AG04449 (cell line): Measurements from ENCODE around the gene AP2B1.

Experiments
- CTCF ChIA-PET: fragments of 350-600 bp; formaldehyde crosslinking; extraction: SDS; loops from one replicate; lab custom pipeline; 2021; ENCODE audit warnings: antibody characterized with exemption; lab: Yijun Ruan, JAX
- POLR2A ChIA-PET: fragments of 400-600, 350-600 bp; formaldehyde crosslinking; extraction: SDS; loops from one replicate; lab custom pipeline; 2020; ENCODE audit warnings: antibody characterized with exemption, inconsistent platforms; lab: Yijun Ruan, JAX
- DNase-seq: peaks from one replicate; pipeline ENCODE4 v3.0.0-alpha.2; 2010; ENCODE audit warnings: low read depth, low spot score
- H3K4me3 ChIP-seq: 2 replicates; pipeline ENCODE4 v1.5.1; 2011; ENCODE audit warnings: low read depth, mild to moderate bottlenecking, control low read depth, low read length
- CTCF ChIP-seq: IDR thresholded peaks from one replicate; pipeline ENCODE4 v1.5.1; 2011; ENCODE audit warnings: mild to moderate bottlenecking, moderate library complexity, low read length, control low read depth, inconsistent platforms; ENCODE audit not compliant: insufficient read depth; ENCODE audit errors: missing control alignments

AP2B1 gene

GRCh38 chr17:35716173-35716572, 129.1 kb downstream of the AP2B1 start:
- H3K4me3 ChIP-seq = no peak overlapping the region
- POLR2A ChIA-PET = no interaction called here
- no peak for DNase-seq
- TF ChIP-seq CTCF = no peak
- CTCF ChIA-PET = interaction anchor here (1.1 to 4.0 kb wide), 4 partner anchors 32 to 432 kb away, joined by 3 to 17 read pairs (median 6); no protein-coding TSS in a partner anchor

GRCh38 chr17:35716897-35717465, 129.9 kb downstream of the AP2B1 start:
- DNase-seq = no peak
- POLR2A ChIA-PET = no interaction called here
- TF ChIP-seq CTCF = no peak
- no peak overlapping the region for H3K4me3 ChIP-seq
- CTCF ChIA-PET = interaction anchor here (1.1 to 4.0 kb wide), 5 partner anchors 28 to 431 kb away, joined by 3 to 17 read pairs (median 6); no protein-coding TSS in a partner anchor

- TF ChIP-seq CTCF = no peak
- H3K4me3 ChIP-seq = no peak overlapping the region
- no peak for DNase-seq
- ChIA-PET CTCF (interaction anchor here (1.1 to 4.0 kb wide), 5 partner anchors 15 to 431 kb away, joined by 3 to 17 read pairs (median 6); partner anchors contain the start of gene RASL10B), POLR2A (no interaction called here)
Observed at GRCh38 chr17:35717475-35717874, 130.4 kb downstream of the AP2B1 start.

GRCh38 chr17:35723735-35724134, 136.6 kb downstream of the AP2B1 start:
- TF ChIP-seq CTCF = no peak
- ChIA-PET CTCF (interaction anchor here (0.9 to 1.4 kb wide), 3 partner anchors 8 to 110 kb away, joined by 4 read pairs; no protein-coding TSS in a partner anchor), POLR2A (no interaction called here)
- no peak for DNase-seq
- H3K4me3 ChIP-seq = no peak overlapping the region

- no peak for DNase-seq
- H3K4me3 ChIP-seq = no peak overlapping the region
- POLR2A ChIA-PET = no interaction called here
- CTCF ChIA-PET = interaction anchor here (4.4 kb wide), 1 partner anchor 23 kb away, joined by 22 read pairs; no protein-coding TSS in a partner anchor
- no peak for TF ChIP-seq CTCF
Observed at GRCh38 chr17:35725058-35725457, 137.9 kb downstream of the AP2B1 start.

- CTCF ChIA-PET = interaction anchor here (1.6 to 4.4 kb wide), 3 partner anchors 22 to 113 kb away, joined by 4 to 22 read pairs (median 14); no protein-coding TSS in a partner anchor
- POLR2A ChIA-PET = interaction anchor here (2.1 kb wide), 1 partner anchor 12 kb away, joined by 7 read pairs; no protein-coding TSS in a partner anchor
- TF ChIP-seq CTCF = no peak
- no peak overlapping the region for H3K4me3 ChIP-seq
- no peak for DNase-seq
Observed at GRCh38 chr17:35725802-35726126, 138.6 kb downstream of the AP2B1 start.
